Panc1 (cell line): Measurements from ENCODE around the gene PEAK3. TPM values are rescaled to one million over a fixed set of nuclear protein-coding genes. Genes with fewer than 3 reads are reported as not detected.

Experiments used
- ATAC-seq: fragments of 200-7000 bp; cut with Tn5 transposase; 2 replicates; pipeline ENCODE4 v1.9.1; 2020; ENCODE audit warnings: mild to moderate bottlenecking, moderate library complexity
- BruUV-seq: library from RNA; stranded (reverse); fragments of 400-500 nt; replicated peaks from 2 replicates; lab custom pipeline; 2021; lab: Mats Ljungman, UMichigan
- CTCF ChIA-PET: fragments of 300-600 bp; sonication (Branson Sonifier 250); formaldehyde crosslinking; loops from one replicate; lab custom pipeline; 2022; ENCODE audit warnings: antibody characterized with exemption; lab: Charles Lee
- POLR2A ChIA-PET: fragments of 300-600 bp; sonication (Branson Sonifier 250); formaldehyde crosslinking; loops from one replicate; lab custom pipeline; 2022; ENCODE audit warnings: antibody characterized with exemption; lab: Charles Lee
- DNase-seq: peaks from one replicate; pipeline ENCODE4 v3.0.0-alpha.2; 2010; ENCODE audit warnings: low read depth, low spot score
- H3K27ac ChIP-seq: 2 replicates; pipeline ENCODE4 v1.5.1; 2011; ENCODE audit warnings: mild to moderate bottlenecking, low read length, inconsistent platforms
- H3K27me3 ChIP-seq: fragments of 200-500 bp; sonication (Bioruptor generic); 2 replicates; pipeline ENCODE4 v1.6.0; 2014; ENCODE audit warnings: low read length, inconsistent platforms; ENCODE audit not compliant: control insufficient read depth, insufficient read depth
- H3K36me3 ChIP-seq: fragments of 200-500 bp; sonication (Bioruptor generic); 2 replicates; pipeline ENCODE4 v1.5.1; 2014; ENCODE audit warnings: inconsistent platforms, mild to moderate bottlenecking, low read length, moderate library complexity; ENCODE audit not compliant: control insufficient read depth, insufficient read depth
- H3K4me1 ChIP-seq: 2 replicates; pipeline ENCODE4 v1.5.1; 2011; ENCODE audit warnings: inconsistent platforms, mild to moderate bottlenecking, low read length, moderate library complexity; ENCODE audit not compliant: control insufficient read depth, insufficient read depth
- H3K4me3 ChIP-seq, 2 experiments: 2 replicates each; pipeline ENCODE4 v1.5.1; 2011 to 2012; ENCODE audit warnings: low read depth in 2 of 2, low read length in 2 of 2, mild to moderate bottlenecking in 2 of 2, inconsistent platforms in 1 of 2, moderate library complexity in 1 of 2
- H3K9me3 ChIP-seq: fragments of 200-500 bp; sonication (Bioruptor generic); 2 replicates; pipeline ENCODE4 v1.5.1; 2014; ENCODE audit warnings: low read depth, mild to moderate bottlenecking, inconsistent platforms, low read length, moderate library complexity; ENCODE audit not compliant: control insufficient read depth, insufficient read depth
- CTCF ChIP-seq: fragments of 450-650 bp; IDR thresholded peaks from 2 replicates; pipeline ENCODE4 v1.5.1; 2017; ENCODE audit warnings: mild to moderate bottlenecking
- POLR2AphosphoS5 ChIP-seq: IDR thresholded peaks from 2 replicates; pipeline ENCODE4 v1.6.1; 2012; ENCODE audit warnings: mild to moderate bottlenecking, low read depth, low read length, moderate library complexity
- REST ChIP-seq, 2 experiments: IDR thresholded peaks; 2 replicates each; pipeline ENCODE4 v1.6.1; 2011 to 2012; ENCODE audit warnings: low read depth in 2 of 2, control low read depth in 1 of 2, low read length in 1 of 2, mild to moderate bottlenecking in 1 of 2, moderate library complexity in 1 of 2; ENCODE audit not compliant: insufficient read depth in 1 of 2
- SIN3A ChIP-seq: IDR thresholded peaks from 2 replicates; pipeline ENCODE4 v1.6.1; 2012; ENCODE audit warnings: low read depth, mild to moderate bottlenecking, low read length, moderate library complexity, borderline replicate concordance; ENCODE audit not compliant: insufficient read depth
- TCF7L2 ChIP-seq: IDR thresholded peaks from 2 replicates; pipeline ENCODE4 v1.6.1; 2011; ENCODE audit warnings: mild to moderate bottlenecking, low read depth, low read length, inconsistent platforms
- in situ Hi-C: cut with HindIII; loops from 2 replicates; pipeline ENCODE4 v1.10.0; 2016; ENCODE audit warnings: low sequenced_read_pairs, low pct_unique_long_range_greater_than_20kb
- intact Hi-C: fragments of 100-400 bp; cut with micrococcal nuclease; formaldehyde crosslinking; loops from one replicate; pipeline ENCODE4 v1.10.0; 2022; ENCODE audit not compliant: unreplicated experiment
- total RNA-seq: library from RNA; stranded (reverse); gene quantifications from one replicate; pipeline ENCODE4 v1.2.1, GENCODE V29; 2021; ENCODE audit not compliant: unreplicated experiment

PEAK3 gene
- total RNA-seq, 1 experiment from 2014 or later = not detected

GRCh38 chr19:2268480-2268830, 13.5 kb downstream of the PEAK3 start:
- in situ Hi-C loops (no loop called here), intact Hi-C loops (no loop called here)
- Histone ChIP-seq H3K4me1 (peaks cover 14% of the 10 kb centered on the region), H3K27me3 (no peaks in the 10 kb centered on the region), H3K27ac (peak overlapping the region; percentile 93), H3K36me3 (peaks cover 7% of the 10 kb centered on the region; the same call in 1 of the 2 replicates), H3K9me3 (no peaks in the 10 kb centered on the region), H3K4me3 (peak overlapping the region; percentile 70 to 89)
- no peak for TF ChIP-seq CTCF
- no peak for TF ChIP-seq POLR2AphosphoS5
- TF ChIP-seq TCF7L2 = no peak
- no peak for TF ChIP-seq SIN3A
- ATAC-seq (no peak), DNase-seq (no peak)
- POLR2A ChIA-PET = no interaction called here
- CTCF ChIA-PET = no interaction called here
- BruUV-seq = no TSS peak

GRCh38 chr19:2266183-2266993, 15.6 kb downstream of the PEAK3 start:
- ATAC-seq (0 out of 2 replicates have a peak, but pooled peaks have one; percentile 29), DNase-seq (no peak)
- intact Hi-C loops = no loop called here
- BruUV-seq = no TSS peak
- H3K27ac ChIP-seq = peak overlapping the region; percentile 51; the same call in 1 of the 2 replicates
- peaks cover 14% of the 10 kb centered on the region for H3K4me1 ChIP-seq
- peaks cover 7% of the 10 kb centered on the region; the same call in 1 of the 2 replicates for H3K36me3 ChIP-seq
- TF ChIP-seq REST (IDR thresholded peaks at IDR 0.05; ENCODE audit: insufficient read depth in 1 of 2, low read depth in 2 of 2, low read length in 1 of 2) = no peak
- no peak for TF ChIP-seq SIN3A
- no peak for TF ChIP-seq CTCF
- no peak for TF ChIP-seq POLR2AphosphoS5
- no peak for TF ChIP-seq TCF7L2
- H3K27me3 ChIP-seq = no peaks in the 10 kb centered on the region
- ChIA-PET POLR2A (no interaction called here), CTCF (interaction anchor here (0.7 kb wide), 1 partner anchor 336 kb away, joined by 4 read pairs; no protein-coding TSS in a partner anchor)
- H3K4me3 ChIP-seq = no peak overlapping the region
- no peaks in the 10 kb centered on the region for H3K9me3 ChIP-seq
- in situ Hi-C loops = no loop called here
